HG03558 (cell line): Measurements from ENCODE around the gene ALK.

Experiments used
- ATAC-seq: cut with Tn5 transposase; IDR thresholded peaks from one replicate; pipeline ENCODE4 v1.9.1; 2021; ENCODE audit warnings: moderate number of reproducible peaks; ENCODE audit not compliant: unreplicated experiment; ENCODE audit errors: extremely low read depth

The ALK gene

GRCh38 chr2:29397039-29397438 lies 524.3 kb downstream of the ALK start:
- no peak for ATAC-seq

- no peak for ATAC-seq
These were observed 526.4 kb downstream of the ALK start for GRCh38 chr2:29394981-29395350.

- no peak for ATAC-seq
These were observed 526.9 kb downstream of the ALK start for GRCh38 chr2:29394311-29394980.

DNA sequence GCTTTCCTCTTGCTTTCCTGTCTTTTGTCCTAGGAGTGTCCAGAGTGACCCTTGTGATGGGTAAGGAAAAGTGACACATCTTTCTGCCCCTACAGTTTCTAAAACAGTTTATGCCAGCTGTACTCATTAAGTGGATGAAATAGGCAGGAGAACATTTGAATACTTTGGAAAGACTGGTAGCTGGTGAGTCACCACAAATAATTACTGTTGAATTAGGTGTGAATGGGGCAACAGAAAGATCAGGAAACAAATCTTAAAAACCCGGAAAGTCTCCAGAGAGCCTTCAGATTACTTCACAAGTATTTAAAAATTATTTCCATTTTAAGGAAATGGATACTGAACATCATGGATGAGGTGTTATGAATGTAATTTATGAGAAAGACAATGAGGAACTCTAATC lies 527.7 kb downstream of the ALK start:
- no peak for ATAC-seq

DNA sequence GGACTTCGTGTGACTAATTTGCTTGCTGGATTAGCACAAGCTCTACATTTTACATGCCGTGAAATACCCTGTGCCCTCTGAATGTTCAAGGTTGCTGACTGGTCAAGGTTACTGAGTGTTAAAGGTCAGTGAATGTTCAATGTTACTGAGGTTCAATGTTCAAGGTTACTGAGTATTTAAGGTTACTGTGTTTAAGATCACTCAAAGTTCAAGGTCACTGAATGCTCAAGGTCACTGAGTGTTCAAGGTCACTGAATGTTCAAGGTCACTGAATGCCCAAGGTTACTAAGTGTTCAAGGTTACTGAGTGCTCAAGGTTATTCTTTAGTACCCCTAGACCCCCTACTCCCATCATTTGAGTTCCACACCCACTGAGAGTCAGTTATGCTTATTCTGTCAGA lies 528.6 kb downstream of the ALK start:
- no peak for ATAC-seq

DNA sequence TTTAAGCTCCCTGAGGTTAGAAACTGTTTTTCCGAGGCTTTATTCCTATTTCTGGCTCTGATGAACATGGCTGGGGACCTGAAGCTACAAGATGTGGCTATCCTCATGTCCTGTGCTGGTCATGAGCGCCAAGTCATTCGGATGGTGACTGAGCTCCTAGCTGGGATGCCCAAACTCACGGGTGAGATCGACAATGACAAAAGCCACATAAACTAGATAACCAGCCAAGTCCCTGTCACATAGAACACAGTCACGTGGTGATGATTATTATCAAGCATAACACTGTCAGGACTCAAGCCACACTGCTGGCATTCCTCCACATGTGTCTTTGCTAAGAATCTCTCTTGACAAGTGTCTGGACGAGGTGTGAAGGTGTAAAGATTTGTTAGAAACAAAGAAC lies 531.2 kb downstream of the ALK start:
- ATAC-seq, result no peak

- ATAC-seq, result no peak
These were observed 531.7 kb downstream of the ALK start for GRCh38 chr2:29389686-29390085.

DNA sequence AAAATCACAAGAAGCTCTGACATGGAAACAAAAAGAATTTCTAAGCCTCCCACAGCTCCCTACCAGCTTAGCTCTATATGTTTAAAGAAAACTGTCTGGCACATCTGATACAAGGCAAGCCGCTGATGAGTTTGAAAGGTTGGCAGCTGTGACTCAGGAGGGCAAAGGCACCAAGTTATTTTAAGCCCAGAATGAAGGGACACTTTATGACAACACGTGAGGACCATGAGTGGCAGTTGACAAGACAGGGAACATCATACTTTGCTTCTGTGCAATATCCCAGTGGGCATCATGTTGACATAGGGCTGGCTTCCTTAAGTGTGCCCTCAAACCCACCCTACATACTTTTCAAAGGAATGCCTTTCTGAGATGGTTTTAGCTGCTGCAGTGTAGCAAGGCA lies 533.3 kb downstream of the ALK start:
- no peak for ATAC-seq

GRCh38 chr2:29382486-29382885 lies 538.9 kb downstream of the ALK start:
- no peak for ATAC-seq

GRCh38 chr2:29377788-29378187 lies 543.6 kb downstream of the ALK start:
- ATAC-seq, result no peak

GRCh38 chr2:29376541-29376940 lies 544.8 kb downstream of the ALK start:
- ATAC-seq, result no peak

- no peak for ATAC-seq
These were observed 545.5 kb downstream of the ALK start for GRCh38 chr2:29375843-29376242.

- ATAC-seq, result no peak
These were observed 546.6 kb downstream of the ALK start for GRCh38 chr2:29374823-29375222.

DNA sequence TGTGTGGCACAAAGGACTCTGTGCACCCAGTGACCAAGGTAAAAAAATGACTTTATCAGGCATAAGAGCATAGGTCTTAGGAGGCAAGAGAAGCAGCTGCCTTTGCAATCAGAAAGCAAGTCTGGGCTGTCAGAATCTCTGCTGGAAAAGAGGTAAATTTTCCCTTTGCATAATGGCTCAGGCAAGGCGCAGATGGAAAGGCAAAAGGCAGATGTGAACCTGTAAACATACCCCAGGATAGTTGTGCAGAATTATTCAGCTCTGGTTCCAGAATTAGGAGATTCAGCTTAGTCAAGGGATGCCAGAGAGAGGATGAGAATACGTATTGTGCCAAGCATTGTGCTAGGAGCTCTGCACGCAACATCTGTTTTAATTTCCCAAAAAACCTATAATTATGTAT lies 547.5 kb downstream of the ALK start:
- ATAC-seq, result no peak

DNA sequence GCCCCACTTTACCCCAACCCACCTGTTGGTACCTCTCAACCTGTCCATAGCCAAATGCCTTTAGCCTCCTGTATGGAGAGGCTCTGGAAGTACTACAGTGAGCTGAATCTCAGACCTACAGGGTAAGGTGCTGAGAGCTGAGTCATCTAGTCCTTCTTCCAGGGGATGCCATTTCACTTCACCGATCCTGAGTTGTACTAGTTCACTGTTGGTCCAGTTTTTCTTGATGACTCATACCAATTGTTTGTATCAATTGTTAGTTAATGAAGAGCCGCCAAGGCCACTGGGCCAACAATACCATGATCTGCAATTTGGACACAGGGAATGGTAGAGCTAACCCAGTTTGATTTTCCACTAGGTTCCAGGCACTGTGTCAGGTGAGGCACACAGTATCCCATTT lies 549.2 kb downstream of the ALK start:
- no peak for ATAC-seq

GRCh38 chr2:29370581-29371125 lies 550.7 kb downstream of the ALK start:
- ATAC-seq, result no peak

GRCh38 chr2:29370173-29370572 lies 551.2 kb downstream of the ALK start:
- no peak for ATAC-seq

DNA sequence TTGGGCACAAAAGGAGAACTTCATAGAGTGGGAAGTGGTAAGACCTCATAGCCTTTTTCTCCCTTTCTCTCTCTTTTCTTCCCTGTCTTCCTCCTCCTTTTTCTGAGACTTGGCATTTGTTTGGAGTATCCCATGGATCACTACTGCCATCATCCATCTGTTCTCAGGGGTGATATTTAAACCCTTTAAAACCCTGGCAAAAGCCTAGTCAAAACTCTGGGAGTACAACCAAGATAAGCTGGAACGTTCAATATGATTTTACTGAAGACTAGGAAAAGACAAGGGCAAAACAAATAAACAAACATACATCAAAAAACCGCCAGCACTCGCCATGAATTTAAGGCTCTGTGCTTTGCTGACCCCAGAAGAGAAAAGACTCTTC lies 552.7 kb downstream of the ALK start:
- no peak for ATAC-seq

- ATAC-seq, result no peak
These were observed 553.3 kb downstream of the ALK start for GRCh38 chr2:29367986-29368658.

- ATAC-seq, result no peak
These were observed 558.3 kb downstream of the ALK start for GRCh38 chr2:29363111-29363510.

- ATAC-seq, result no peak
These were observed 560.2 kb downstream of the ALK start for GRCh38 chr2:29361231-29361630.
